HG03521 (cell line): ENCODE results near the gene NPEPL1.

Source experiments
- ATAC-seq: cut with Tn5 transposase; IDR thresholded peaks from one replicate; pipeline ENCODE4 v1.9.1; 2021; ENCODE audit warnings: mild to moderate bottlenecking, moderate library complexity; ENCODE audit not compliant: unreplicated experiment

Gene NPEPL1

GRCh38 chr20:58700121-58700821 lies 7.7 kb downstream of the NPEPL1 start:
- ATAC-seq, result no peak

GRCh38 chr20:58700823-58701222 lies 8.2 kb downstream of the NPEPL1 start:
- no peak for ATAC-seq

GRCh38 chr20:58701431-58702160 lies 9.0 kb downstream of the NPEPL1 start:
- ATAC-seq, result no peak

GRCh38 chr20:58702161-58702510 lies 9.5 kb downstream of the NPEPL1 start:
- no peak for ATAC-seq

- ATAC-seq, result no peak
Measured at GRCh38 chr20:58702859-58703648, 10.5 kb downstream of the NPEPL1 start.

- no peak for ATAC-seq
Measured at GRCh38 chr20:58703765-58704371, 11.3 kb downstream of the NPEPL1 start.

- no peak for ATAC-seq
Measured at GRCh38 chr20:58705208-58705926, 12.8 kb downstream of the NPEPL1 start.

DNA sequence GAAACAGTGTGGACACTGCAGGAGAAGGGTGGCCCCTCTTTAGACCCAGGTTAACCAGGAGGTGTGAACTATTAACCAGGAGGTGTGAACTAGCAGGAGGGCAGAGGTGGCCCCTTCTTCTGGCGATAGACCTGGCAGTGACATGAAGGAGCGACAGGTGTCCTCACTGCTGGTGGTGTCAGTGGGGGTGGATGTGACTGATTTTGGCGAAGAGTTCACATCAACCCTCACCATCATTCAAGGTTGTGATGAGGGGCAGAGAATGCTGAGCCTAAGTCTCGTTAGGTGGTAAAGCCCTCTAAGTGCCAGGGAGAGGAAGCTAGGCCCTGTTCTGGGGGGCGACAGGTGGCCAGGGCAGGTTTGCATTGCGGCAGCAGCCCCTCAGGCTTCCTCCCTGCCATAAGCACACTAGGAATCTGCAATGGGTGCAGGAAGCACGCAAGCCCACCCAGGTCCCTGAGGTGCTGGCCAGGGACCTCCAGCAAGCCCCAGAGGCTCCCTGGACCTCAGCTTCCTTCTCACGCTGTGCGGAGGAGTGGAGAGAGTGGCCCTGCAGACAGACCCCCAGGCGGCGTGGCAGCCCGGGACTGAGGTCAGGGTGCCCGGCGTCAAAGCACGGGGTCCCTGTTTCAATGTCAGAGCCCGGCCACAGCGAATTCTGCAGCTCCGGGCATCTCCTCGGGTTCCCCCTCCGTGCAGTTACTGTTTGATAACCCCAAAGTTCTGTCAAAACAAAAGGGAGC lies 13.7 kb downstream of the NPEPL1 start:
- no peak for ATAC-seq

DNA sequence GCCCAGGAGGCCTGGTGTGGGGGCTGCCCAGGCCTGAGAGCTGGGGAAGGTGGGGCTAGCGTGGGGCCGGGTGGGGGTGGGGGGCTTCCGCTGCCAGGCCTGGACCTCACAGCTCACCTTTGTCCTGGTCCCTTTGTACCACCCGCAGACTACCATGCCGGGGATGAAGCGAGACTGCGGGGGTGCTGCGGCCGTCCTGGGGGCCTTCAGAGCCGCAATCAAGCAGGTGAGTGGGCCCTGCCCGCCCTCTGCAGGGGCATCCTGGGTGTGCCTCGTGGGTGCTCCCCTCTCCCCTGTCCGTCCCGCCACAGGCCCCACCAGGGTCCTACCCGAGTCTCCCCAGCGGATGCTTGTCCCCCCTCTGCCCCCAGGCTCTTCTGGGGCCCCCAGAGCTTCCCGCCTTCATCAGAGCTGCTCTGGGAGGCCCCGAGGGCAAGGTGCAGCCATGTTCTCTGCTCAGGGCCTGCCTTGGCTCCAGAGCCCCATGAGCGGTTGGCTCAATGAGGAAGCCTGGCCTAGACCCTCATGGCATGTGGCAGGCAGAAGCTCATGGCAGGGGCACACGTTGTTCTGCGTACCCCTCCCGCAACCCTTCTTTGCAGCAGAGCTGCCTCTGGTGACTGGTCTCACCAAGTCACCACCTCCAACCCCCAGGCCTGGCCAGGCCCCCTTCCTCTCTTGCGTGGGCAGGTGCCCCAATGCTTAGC lies 14.5 kb downstream of the NPEPL1 start:
- no peak for ATAC-seq

DNA sequence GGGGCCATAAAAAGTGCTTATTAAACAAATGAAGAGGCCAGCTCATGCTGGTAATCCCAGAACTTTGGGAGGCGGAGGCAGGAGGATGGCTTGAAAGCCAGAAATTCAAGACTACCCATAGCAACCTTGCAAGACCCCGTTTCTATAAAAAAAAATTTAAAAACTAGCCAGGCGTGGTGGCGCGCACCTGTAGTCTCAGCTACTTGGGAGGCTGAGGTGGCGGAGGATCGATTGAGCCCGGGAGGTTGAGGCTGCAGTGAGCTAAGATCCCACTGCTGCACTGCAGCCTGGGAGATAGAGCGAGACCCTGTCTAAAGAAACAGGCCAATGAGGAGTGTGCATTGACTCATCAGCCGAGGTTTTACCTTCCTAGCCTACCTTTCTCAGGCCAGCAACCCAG lies 15.2 kb downstream of the NPEPL1 start:
- no peak for ATAC-seq

GRCh38 chr20:58708246-58708931 lies 15.8 kb downstream of the NPEPL1 start:
- no peak for ATAC-seq

GRCh38 chr20:58709013-58709702 lies 16.6 kb downstream of the NPEPL1 start:
- no peak for ATAC-seq

GRCh38 chr20:58709703-58710039 lies 17.1 kb downstream of the NPEPL1 start:
- no peak for ATAC-seq

DNA sequence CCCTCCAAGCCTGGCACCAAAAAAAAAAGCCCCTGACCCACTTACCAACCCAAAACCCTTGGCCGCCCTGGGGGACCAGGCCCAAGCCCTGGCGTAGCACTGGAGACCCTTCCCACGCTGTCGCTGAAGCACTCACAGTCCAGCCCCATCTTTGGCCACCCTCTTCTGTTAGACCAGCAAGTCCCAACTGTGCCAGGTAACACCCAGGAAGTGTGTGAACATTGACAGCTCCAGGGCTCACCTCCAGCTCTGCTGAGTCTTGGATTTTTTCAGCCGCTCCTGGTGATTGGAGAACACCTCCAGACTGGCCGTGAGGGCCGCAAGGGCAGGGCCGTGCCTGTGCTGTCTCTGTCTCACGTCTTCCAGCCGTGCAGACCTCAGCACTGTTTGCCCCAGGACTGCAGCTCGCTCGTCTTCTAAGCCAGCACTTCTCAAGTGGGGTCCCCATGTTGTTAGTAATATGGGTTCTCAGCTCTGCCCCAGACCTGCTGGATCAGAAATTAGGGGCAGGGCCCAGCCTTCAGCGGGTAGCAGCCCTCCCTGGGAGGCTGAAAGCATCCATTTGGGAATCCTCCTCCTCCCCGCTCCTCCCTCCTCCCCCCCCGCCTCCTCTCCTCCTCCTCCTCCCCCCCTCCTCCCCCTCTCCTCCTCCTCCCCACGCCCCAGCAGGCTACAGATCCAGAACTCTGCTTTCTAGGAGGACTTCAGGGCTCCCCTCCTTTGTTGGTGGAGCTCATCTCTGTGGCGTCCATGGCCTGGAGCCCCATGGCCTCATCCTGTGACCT lies 18.1 kb downstream of the NPEPL1 start:
- ATAC-seq, result no peak

DNA sequence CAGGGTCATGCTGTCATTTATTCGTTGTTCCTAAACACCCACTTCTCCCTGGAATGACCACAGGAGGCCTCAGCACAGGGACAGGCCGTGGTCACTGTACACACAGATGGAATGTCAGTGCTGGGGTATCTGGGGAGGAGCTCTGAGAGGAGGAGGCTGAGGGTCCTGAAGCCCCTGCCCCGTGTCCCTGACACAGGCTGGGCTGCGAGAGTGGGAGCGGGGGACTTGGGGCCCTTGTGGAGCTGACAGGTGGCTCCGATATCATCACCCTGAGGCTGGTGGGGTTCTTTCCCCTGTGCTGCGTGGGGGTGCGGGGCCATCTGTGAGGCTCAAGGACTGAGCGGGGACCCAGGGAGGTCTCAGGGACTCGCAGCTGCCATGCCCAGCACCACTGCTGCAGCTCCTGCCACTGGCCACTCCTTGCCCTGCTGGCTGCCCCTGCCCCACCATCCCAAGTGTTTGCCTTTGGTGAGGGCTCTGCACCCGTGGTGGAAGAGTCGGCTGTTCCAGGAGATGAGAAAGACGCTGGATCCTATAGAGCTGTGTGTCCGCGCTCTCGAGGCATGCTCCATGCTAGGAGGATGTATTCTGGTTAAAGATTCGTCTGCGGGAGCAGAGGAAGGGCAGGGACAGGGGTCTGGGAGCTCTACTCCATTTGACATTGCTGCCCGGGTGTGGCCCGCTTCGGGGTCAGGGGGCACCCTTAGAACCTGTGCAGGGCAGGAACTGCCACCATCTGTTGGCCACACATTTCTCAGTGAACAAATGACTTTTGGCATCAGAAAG lies 18.9 kb downstream of the NPEPL1 start:
- no peak for ATAC-seq

DNA sequence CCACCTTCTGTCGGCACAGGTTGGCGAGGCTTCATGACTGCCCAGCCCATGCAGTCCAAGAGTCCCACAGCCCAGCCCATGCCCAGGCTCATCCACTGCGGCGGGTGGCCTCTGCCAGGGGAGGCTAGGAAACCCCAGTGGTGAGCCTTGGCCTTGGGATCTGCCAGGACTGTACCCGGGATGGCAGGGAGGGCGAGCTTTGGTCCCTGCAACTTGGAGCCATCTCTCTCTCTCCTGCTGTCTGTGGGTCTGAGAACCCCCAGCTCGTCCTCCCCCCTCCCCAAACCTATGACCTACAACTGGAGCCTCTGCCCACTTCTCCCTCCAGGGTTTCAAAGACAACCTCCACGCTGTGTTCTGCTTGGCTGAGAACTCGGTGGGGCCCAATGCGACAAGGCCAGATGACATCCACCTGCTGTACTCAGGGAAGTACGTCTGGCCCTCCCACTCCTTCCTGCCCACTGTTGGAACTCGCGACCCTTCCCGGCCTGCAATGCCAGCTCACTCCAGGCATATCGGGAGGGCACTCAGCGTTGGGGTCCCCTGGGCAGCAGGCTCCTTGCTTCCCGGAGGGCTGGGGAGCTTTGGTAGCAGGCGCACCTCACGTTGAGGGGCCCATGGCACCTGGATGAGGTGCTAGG lies 19.7 kb downstream of the NPEPL1 start:
- ATAC-seq, result no peak
